Measurements from ENCODE around the gene NEAT1.

DNA sequence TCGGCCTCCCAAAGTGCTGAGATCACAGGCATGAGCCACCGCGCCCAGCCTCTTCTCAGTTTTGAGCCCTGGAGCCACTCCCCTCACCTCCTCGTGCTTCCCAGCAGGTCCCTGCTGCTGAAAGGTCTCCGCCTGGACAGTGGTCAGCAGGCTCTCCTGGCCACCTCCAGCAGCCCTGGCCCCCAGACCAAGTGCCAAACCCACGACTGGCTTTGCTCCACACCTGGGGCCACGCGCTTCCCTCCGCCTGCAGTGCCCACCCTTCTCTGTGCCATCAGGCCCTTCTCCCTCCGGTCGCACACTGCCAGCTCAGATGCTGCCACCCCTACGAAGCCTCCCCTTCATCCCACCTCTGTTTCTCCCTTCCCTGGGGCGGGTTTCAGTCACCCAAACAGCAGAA is 23.3 kb upstream of the NEAT1 start:
- TF ChIP-seq, protein P1, sequence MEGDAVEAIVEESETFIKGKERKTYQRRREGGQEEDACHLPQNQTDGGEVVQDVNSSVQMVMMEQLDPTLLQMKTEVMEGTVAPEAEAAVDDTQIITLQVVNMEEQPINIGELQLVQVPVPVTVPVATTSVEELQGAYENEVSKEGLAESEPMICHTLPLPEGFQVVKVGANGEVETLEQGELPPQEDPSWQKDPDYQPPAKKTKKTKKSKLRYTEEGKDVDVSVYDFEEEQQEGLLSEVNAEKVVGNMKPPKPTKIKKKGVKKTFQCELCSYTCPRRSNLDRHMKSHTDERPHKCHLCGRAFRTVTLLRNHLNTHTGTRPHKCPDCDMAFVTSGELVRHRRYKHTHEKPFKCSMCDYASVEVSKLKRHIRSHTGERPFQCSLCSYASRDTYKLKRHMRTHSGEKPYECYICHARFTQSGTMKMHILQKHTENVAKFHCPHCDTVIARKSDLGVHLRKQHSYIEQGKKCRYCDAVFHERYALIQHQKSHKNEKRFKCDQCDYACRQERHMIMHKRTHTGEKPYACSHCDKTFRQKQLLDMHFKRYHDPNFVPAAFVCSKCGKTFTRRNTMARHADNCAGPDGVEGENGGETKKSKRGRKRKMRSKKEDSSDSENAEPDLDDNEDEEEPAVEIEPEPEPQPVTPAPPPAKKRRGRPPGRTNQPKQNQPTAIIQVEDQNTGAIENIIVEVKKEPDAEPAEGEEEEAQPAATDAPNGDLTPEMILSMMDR (IDR thresholded peaks at IDR 0.05; ENCODE audit: low read depth, low read length): no peak
- TF ChIP-seq POLR2A (IDR thresholded peaks at IDR 0.05; ENCODE audit: extremely low read depth, insufficient read length): no peak
- no peak for TF ChIP-seq MAX (IDR thresholded peaks at IDR 0.05; ENCODE audit: low read depth, low read length)

Data from NB4 (cell line).